ENCODE data around the gene NRTN. TPM values are rescaled to one million over a fixed set of nuclear protein-coding genes. Genes with fewer than 3 reads are reported as not detected.

Gene NRTN
- total RNA-seq, result 0.14 and 1.0 TPM in 2 replicates

- no peak for TF ChIP-seq CTCF (IDR thresholded peaks at IDR 0.05; ENCODE audit: insufficient read depth, low read length, poor library complexity, severe bottlenecking)
- Histone ChIP-seq H3K27me3 (ENCODE audit: control insufficient read depth, insufficient read depth, low read length) (peaks cover 33% of the 10 kb centered on the region), H3K36me3 (ENCODE audit: control insufficient read depth, insufficient read depth, low read length) (no peaks in the 10 kb centered on the region), H3K4me3 (ENCODE audit: low read depth, low read length) (peak within 1 kb of the TSS; percentile 10)
- no peak for DNase-seq (ENCODE audit: low read depth)
Observed at GRCh38 chr19:5804516-5805461, at the start of gene NRTN. Gene NRTN, plus strand, starts transcription at chr19:5805067. Its CDS starts 19,099 bp downstream, at chr19:5824166.

GRCh38 chr19:5762608-5763217 is 42.2 kb upstream of the NRTN start:
- no peak for DNase-seq (ENCODE audit: low read depth)
- H3K27me3 ChIP-seq (ENCODE audit: control insufficient read depth, insufficient read depth, low read length), result no peaks in the 10 kb centered on the region
- no peak for TF ChIP-seq CTCF (IDR thresholded peaks at IDR 0.05; ENCODE audit: insufficient read depth, low read length, poor library complexity, severe bottlenecking)
- H3K36me3 ChIP-seq (ENCODE audit: control insufficient read depth, insufficient read depth, low read length), result no peaks in the 10 kb centered on the region
- no peak overlapping the region for H3K4me3 ChIP-seq (ENCODE audit: low read depth, low read length)

GRCh38 chr19:5765220-5765619 is 39.6 kb upstream of the NRTN start:
- H3K27me3 ChIP-seq (ENCODE audit: control insufficient read depth, insufficient read depth, low read length), result no peaks in the 10 kb centered on the region
- DNase-seq (ENCODE audit: low read depth), result no peak
- H3K36me3 ChIP-seq (ENCODE audit: control insufficient read depth, insufficient read depth, low read length), result no peaks in the 10 kb centered on the region
- no peak for TF ChIP-seq CTCF (IDR thresholded peaks at IDR 0.05; ENCODE audit: insufficient read depth, low read length, poor library complexity, severe bottlenecking)
- H3K4me3 ChIP-seq (ENCODE audit: low read depth, low read length), result no peak overlapping the region

- no peak for DNase-seq (ENCODE audit: low read depth)
- Histone ChIP-seq H3K4me3 (ENCODE audit: low read depth, low read length) (no peak overlapping the region), H3K36me3 (ENCODE audit: control insufficient read depth, insufficient read depth, low read length) (no peaks in the 10 kb centered on the region), H3K27me3 (ENCODE audit: control insufficient read depth, insufficient read depth, low read length) (no peaks in the 10 kb centered on the region)
- TF ChIP-seq CTCF (IDR thresholded peaks at IDR 0.05; ENCODE audit: insufficient read depth, low read length, poor library complexity, severe bottlenecking), result no peak
Observed at GRCh38 chr19:5767949-5768348, 36.9 kb upstream of the NRTN start.

GRCh38 chr19:5772416-5772815 is 32.5 kb upstream of the NRTN start:
- Histone ChIP-seq H3K4me3 (ENCODE audit: low read depth, low read length) (no peak overlapping the region), H3K27me3 (ENCODE audit: control insufficient read depth, insufficient read depth, low read length) (peaks cover 8% of the 10 kb centered on the region), H3K36me3 (ENCODE audit: control insufficient read depth, insufficient read depth, low read length) (no peaks in the 10 kb centered on the region)
- DNase-seq (ENCODE audit: low read depth), result no peak
- TF ChIP-seq CTCF (IDR thresholded peaks at IDR 0.05; ENCODE audit: insufficient read depth, low read length, poor library complexity, severe bottlenecking), result no peak
